A549 (cell line): ENCODE results near the gene SMIM21. TPM values are rescaled to one million over a fixed set of nuclear protein-coding genes. Genes with fewer than 3 reads are reported as not detected.

Experiments used
- ATAC-seq, 2 experiments: fragments of 200-7000 bp in 1 of 2; fragments of >200 bp in 1 of 2; cut with Nextera tagmentation in 1 of 2; cut with Tn5 transposase in 1 of 2; 3 replicates each; pipeline versions ENCODE4 v1.8.0 to v1.9.1; 2018 to 2020; ENCODE audit warnings: mild to moderate bottlenecking in 1 of 2, moderate library complexity in 1 of 2
- CTCF ChIA-PET: fragments of 300-600 bp; sonication (Branson Sonifier 250); formaldehyde crosslinking; extraction: SDS; loops from one replicate; lab custom pipeline; 2021; ENCODE audit warnings: antibody characterized with exemption, inconsistent platforms; lab: Yijun Ruan, JAX
- POLR2A ChIA-PET: fragments of 350-600 bp; formaldehyde crosslinking; extraction: SDS; loops from one replicate; lab custom pipeline; 2021; ENCODE audit warnings: antibody characterized with exemption, inconsistent platforms; lab: Yijun Ruan, JAX
- DNase-seq, 2 experiments: peaks; one replicate each; pipeline versions ENCODE4 v3.0.0 to v3.0.0-alpha.2; 2011 to 2016; ENCODE audit warnings: low read depth in 1 of 2, low spot score in 1 of 2
- FAIRE-seq: peaks from 2 replicates; lab custom pipeline; 2011; peaks lifted over from hg19 to GRCh38; lab: Jason Lieb, UNC
- H3K27ac ChIP-seq, 2 experiments: fragments of >200 bp; sonication (Bioruptor Twin); formaldehyde crosslinking; 3 replicates each; pipeline ENCODE4 v1.5.1; 2016 to 2017
- H3K4me1 ChIP-seq: fragments of >200 bp; sonication (Bioruptor Twin); formaldehyde crosslinking; 3 replicates; pipeline ENCODE4 v1.6.1; 2016
- H3K4me2 ChIP-seq: fragments of >200 bp; sonication (Bioruptor Twin); formaldehyde crosslinking; 3 replicates; pipeline ENCODE4 v1.6.1; 2016
- H3K4me3 ChIP-seq: fragments of >200 bp; sonication (Bioruptor Twin); formaldehyde crosslinking; 3 replicates; pipeline ENCODE4 v1.5.1; 2016
- H3K9me3 ChIP-seq: fragments of >200 bp; sonication (Bioruptor Twin); formaldehyde crosslinking; 3 replicates; pipeline ENCODE4 v1.6.1; 2016
- CEBPB ChIP-seq, 2 experiments: fragments of >200 bp in 1 of 2; sonication (Bioruptor Twin) in 1 of 2; formaldehyde crosslinking in 1 of 2; IDR thresholded peaks; 2 replicates each; pipeline ENCODE4 v1.6.1; 2012 to 2016
- EP300 ChIP-seq, 2 experiments: fragments of >200 bp; sonication (Bioruptor Twin); formaldehyde crosslinking; IDR thresholded peaks; 2 replicates in 1 of 2; 3 replicates in 1 of 2; pipeline ENCODE4 v1.6.1; 2016 to 2017
- ESRRA ChIP-seq: fragments of 150-350 bp; IDR thresholded peaks from 2 replicates; pipeline ENCODE4 v1.6.1; 2014; ENCODE audit warnings: mild to moderate bottlenecking, low read length, borderline replicate concordance
- FOSL2 ChIP-seq, 2 experiments: fragments of 450-650 bp in 1 of 2; fragments of >200 bp in 1 of 2; sonication (Bioruptor Twin) in 1 of 2; formaldehyde crosslinking; IDR thresholded peaks; 2 replicates each; pipeline versions ENCODE4 v1.5.0 to v1.6.1; 2016 to 2020; ENCODE audit warnings: mild to moderate bottlenecking in 1 of 2, moderate library complexity in 1 of 2
- FOXS1 ChIP-seq: fragments of 250-450 bp; sonication (Bioruptor Pico); IDR thresholded peaks from 2 replicates; pipeline ENCODE4 v1.5.0; 2020; ENCODE audit warnings: mild to moderate bottlenecking, moderate library complexity
- GATA3 ChIP-seq: IDR thresholded peaks from 2 replicates; pipeline ENCODE4 v1.6.1; 2012; ENCODE audit warnings: borderline replicate concordance
- HDAC2 ChIP-seq: fragments of 200-600 bp; sonication (generic); IDR thresholded peaks from 2 replicates; pipeline ENCODE4 v1.6.1; 2016
- HOXA7 ChIP-seq: fragments of 250-450 bp; sonication (Bioruptor Pico); IDR thresholded peaks from 2 replicates; pipeline ENCODE4 v1.5.0; 2020; ENCODE audit warnings: mild to moderate bottlenecking, moderate library complexity
- HOXB13 ChIP-seq: fragments of 250-450 bp; sonication (Bioruptor Pico); IDR thresholded peaks from 2 replicates; pipeline ENCODE4 v1.5.0; 2020; ENCODE audit warnings: low read depth, mild to moderate bottlenecking, moderate library complexity
- KDM1A ChIP-seq: fragments of 200-600 bp; sonication (generic); IDR thresholded peaks from 2 replicates; pipeline ENCODE4 v1.6.1; 2016; ENCODE audit warnings: low read depth, mild to moderate bottlenecking
- KDM5A ChIP-seq: fragments of 200-600 bp; sonication (generic); IDR thresholded peaks from 2 replicates; pipeline ENCODE4 v1.6.1; 2016; ENCODE audit warnings: antibody characterized with exemption, mild to moderate bottlenecking
- MAFK ChIP-seq: fragments of 450-650 bp; IDR thresholded peaks from 2 replicates; pipeline ENCODE4 v1.6.1; 2014; ENCODE audit not compliant: partially characterized antibody
- MAZ ChIP-seq: fragments of 150-350 bp; IDR thresholded peaks from 2 replicates; pipeline ENCODE4 v1.6.1; 2014; ENCODE audit warnings: antibody characterized with exemption, low read depth, low read length, borderline replicate concordance
- NFE2L2 ChIP-seq: fragments of 150-350 bp; conservative IDR thresholded peaks from 2 replicates; pipeline ENCODE4 v1.6.1; 2014; ENCODE audit warnings: low read length
- POLR2A ChIP-seq: IDR thresholded peaks from 2 replicates; pipeline ENCODE4 v1.6.1; 2012; ENCODE audit warnings: mild to moderate bottlenecking, low read length
- POLR2AphosphoS2 ChIP-seq: conservative IDR thresholded peaks from 2 replicates; pipeline ENCODE4 v1.6.1; 2012; ENCODE audit warnings: low read length, improper control_type of control experiment, inconsistent platforms
- RARB ChIP-seq: fragments of 250-450 bp; sonication (Bioruptor Pico); IDR thresholded peaks from 2 replicates; pipeline ENCODE4 v1.8.0; 2021; ENCODE audit warnings: mild to moderate bottlenecking, moderate library complexity
- RCOR1 ChIP-seq: fragments of 150-350 bp; IDR thresholded peaks from 2 replicates; pipeline ENCODE4 v1.6.1; 2014; ENCODE audit warnings: antibody characterized with exemption, low read length, low read depth
- TFCP2L1 ChIP-seq: fragments of 250-450 bp; sonication (Bioruptor Pico); IDR thresholded peaks from 2 replicates; pipeline ENCODE4 v1.5.0; 2021; ENCODE audit warnings: mild to moderate bottlenecking
- ZC3H11A ChIP-seq: fragments of 450-650 bp; IDR thresholded peaks from 2 replicates; pipeline ENCODE4 v1.6.1; 2014; ENCODE audit warnings: antibody characterized with exemption, mild to moderate bottlenecking
- ZSCAN20 ChIP-seq: fragments of 250-450 bp; sonication (Bioruptor Pico); IDR thresholded peaks from 2 replicates; pipeline ENCODE4 v1.8.0; 2022; ENCODE audit warnings: mild to moderate bottlenecking, moderate library complexity
- WGBS: methylation state at CpG from one replicate; pipeline ENCODE4 v1.1.6; 2017; ENCODE audit errors: missing lambda C conversion rate; 5-methylcytosine and 5-hydroxymethylcytosine counted together
- polyA plus RNA-seq, 4 experiments: library from polyadenylated mRNA; depleted of rRNA in 3 of 4; stranded (reverse); fragments of >200 nt; fragmentation: RNase III in 1 of 4; extraction: RNeasy Plus Mini Kit Qiagen cat#74134 plus additional on column Dnase treatment in 1 of 4; gene quantifications; 2 replicates in 3 of 4; 3 replicates in 1 of 4; pipeline ENCODE4 v1.2.3, GENCODE V29; 2011 to 2017
- TF ChIP-seq, protein P1 (sequence below): IDR thresholded peaks from 2 replicates; pipeline ENCODE4 v1.6.1; 2012; ENCODE audit warnings: low read depth, borderline replicate concordance
- TF ChIP-seq, protein P2 (sequence below): fragments of >200 bp; sonication (Bioruptor Twin); formaldehyde crosslinking; IDR thresholded peaks from 3 replicates; pipeline ENCODE4 v1.6.1; 2016
- TF ChIP-seq, protein P3 (sequence below): IDR thresholded peaks from 2 replicates; pipeline ENCODE4 v1.6.1; 2012
- TF ChIP-seq, protein P4 (sequence below): fragments of 200-600 bp; sonication (generic); IDR thresholded peaks from 2 replicates; pipeline ENCODE4 v1.6.1; 2016; ENCODE audit warnings: antibody characterized with exemption, mild to moderate bottlenecking, moderate library complexity
- TF ChIP-seq, protein P5 (sequence below): fragments of >200 bp; sonication (Bioruptor Twin); formaldehyde crosslinking; IDR thresholded peaks from 2 replicates; pipeline ENCODE4 v1.6.1; 2016

The SMIM21 gene
- polyA plus RNA-seq, 2 of the 4 experiments (the other 2 are of a cell fraction): not detected

DNA sequence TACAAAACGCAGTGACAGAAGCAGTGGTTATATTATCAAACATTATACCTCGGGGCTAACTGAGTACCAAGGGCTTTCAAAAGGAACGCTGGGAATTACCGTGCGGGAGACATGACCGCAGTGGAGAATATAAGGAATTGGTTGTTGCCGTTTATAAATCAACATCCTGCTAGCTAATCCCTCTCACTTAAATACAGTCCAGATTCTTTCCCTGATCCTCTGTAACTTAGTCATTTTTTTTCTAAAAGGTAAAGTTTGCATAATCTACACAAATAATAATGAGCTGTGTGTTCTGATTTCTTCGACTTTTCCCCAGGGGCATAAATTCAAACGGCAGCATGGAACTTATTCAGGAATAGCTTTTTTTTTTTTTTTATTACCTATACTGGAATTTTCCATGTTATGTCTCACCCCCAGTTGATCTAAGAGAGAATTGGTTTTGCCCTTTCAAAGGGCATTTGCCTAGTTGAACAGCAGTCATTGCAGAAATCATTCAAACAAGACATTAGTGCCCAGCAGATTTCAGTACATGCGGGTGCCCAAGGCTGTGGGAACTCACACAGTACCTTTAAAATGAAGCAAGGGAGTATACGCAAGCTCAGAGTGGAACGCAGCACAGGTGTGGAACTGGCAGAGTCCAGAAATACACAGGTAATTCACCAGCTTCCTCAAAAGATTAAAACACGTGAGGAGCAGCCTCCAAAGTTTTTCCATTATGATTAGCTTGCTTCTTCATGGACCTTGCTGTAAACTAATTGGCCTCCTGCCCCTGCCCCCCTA, 63.9 kb downstream of the SMIM21 start:
- FAIRE-seq (no peak), DNase-seq (no peak), ATAC-seq (no peak)
- CTCF ChIA-PET: interaction anchor here (0.7 kb wide), 1 partner anchor 531 kb away, joined by 3 read pairs; no protein-coding TSS in a partner anchor
- no peaks in the 10 kb centered on the region for H3K9me3 ChIP-seq
- H3K4me3 ChIP-seq: no peak overlapping the region
- no peak overlapping the region for H3K4me2 ChIP-seq
- WGBS: 69% methylated on average over 13 of the region's 13 CpGs
- H3K4me1 ChIP-seq: no peaks in the 10 kb centered on the region
- POLR2A ChIA-PET: no interaction called here
- TF ChIP-seq HDAC2 (no peak), MAZ (no peak), RARB (CRISPR knock-in tag) (no peak), HOXB13 (CRISPR knock-in tag) (no peak), RCOR1 (no peak), GATA3 (no peak), ESRRA (no peak), CEBPB (IDR thresholded peaks at IDR 0.05) (no peak), TFCP2L1 (CRISPR knock-in tag) (no peak), POLR2AphosphoS2 (no peak), FOSL2 (IDR thresholded peaks at IDR 0.05) (no peak), FOSL2 (CRISPR knock-in tag; IDR thresholded peaks at IDR 0.05) (no peak), MAFK (no peak), ZC3H11A (no peak)
- TF ChIP-seq, protein P1, sequence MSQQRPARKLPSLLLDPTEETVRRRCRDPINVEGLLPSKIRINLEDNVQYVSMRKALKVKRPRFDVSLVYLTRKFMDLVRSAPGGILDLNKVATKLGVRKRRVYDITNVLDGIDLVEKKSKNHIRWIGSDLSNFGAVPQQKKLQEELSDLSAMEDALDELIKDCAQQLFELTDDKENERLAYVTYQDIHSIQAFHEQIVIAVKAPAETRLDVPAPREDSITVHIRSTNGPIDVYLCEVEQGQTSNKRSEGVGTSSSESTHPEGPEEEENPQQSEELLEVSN: no peak
- TF ChIP-seq, protein P2, sequence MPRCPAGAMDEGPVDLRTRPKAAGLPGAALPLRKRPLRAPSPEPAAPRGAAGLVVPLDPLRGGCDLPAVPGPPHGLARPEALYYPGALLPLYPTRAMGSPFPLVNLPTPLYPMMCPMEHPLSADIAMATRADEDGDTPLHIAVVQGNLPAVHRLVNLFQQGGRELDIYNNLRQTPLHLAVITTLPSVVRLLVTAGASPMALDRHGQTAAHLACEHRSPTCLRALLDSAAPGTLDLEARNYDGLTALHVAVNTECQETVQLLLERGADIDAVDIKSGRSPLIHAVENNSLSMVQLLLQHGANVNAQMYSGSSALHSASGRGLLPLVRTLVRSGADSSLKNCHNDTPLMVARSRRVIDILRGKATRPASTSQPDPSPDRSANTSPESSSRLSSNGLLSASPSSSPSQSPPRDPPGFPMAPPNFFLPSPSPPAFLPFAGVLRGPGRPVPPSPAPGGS: no peak
- TF ChIP-seq, protein P3, sequence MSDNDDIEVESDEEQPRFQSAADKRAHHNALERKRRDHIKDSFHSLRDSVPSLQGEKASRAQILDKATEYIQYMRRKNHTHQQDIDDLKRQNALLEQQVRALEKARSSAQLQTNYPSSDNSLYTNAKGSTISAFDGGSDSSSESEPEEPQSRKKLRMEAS: no peak
- H3K27ac ChIP-seq: no peak overlapping the region

DNA sequence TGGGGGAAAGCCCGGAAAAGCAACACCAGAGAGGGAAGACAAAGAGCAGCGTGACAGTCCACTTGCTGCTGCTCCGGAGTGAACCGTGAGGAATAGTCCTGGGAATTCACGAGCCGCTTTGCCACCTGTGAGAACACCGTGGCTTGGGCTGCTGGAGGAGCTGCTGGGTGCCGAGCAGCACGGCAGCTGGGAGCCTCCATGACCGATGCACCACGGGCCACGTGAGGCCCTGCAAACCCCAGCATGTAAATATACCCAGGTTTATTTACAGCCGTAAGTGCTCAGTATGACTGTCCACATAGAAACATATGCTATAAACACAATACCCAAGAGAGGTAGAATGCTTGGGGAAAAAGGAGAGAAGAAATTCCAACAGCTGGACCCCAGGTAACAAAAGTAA, 65.1 kb downstream of the SMIM21 start:
- no peak overlapping the region for H3K4me3 ChIP-seq
- ATAC-seq (no peak), DNase-seq (no peak), FAIRE-seq (no peak)
- no peak overlapping the region for H3K4me2 ChIP-seq
- H3K4me1 ChIP-seq: no peaks in the 10 kb centered on the region
- no peaks in the 10 kb centered on the region for H3K9me3 ChIP-seq
- POLR2A ChIA-PET: no interaction called here
- H3K27ac ChIP-seq: no peak overlapping the region
- WGBS: 79% methylated on average over 12 of the region's 13 CpGs
- CTCF ChIA-PET: no interaction called here
- TF ChIP-seq TFCP2L1 (CRISPR knock-in tag) (no peak), CEBPB (IDR thresholded peaks at IDR 0.05) (no peak), KDM1A (no peak), GATA3 (no peak), HOXA7 (no peak), POLR2A (no peak), HDAC2 (no peak), NFE2L2 (no peak), EP300 (IDR thresholded peaks at IDR 0.05) (no peak), KDM5A (no peak), FOXS1 (CRISPR knock-in tag) (no peak), HOXB13 (CRISPR knock-in tag) (no peak), ZSCAN20 (no peak)
- TF ChIP-seq, protein P4, sequence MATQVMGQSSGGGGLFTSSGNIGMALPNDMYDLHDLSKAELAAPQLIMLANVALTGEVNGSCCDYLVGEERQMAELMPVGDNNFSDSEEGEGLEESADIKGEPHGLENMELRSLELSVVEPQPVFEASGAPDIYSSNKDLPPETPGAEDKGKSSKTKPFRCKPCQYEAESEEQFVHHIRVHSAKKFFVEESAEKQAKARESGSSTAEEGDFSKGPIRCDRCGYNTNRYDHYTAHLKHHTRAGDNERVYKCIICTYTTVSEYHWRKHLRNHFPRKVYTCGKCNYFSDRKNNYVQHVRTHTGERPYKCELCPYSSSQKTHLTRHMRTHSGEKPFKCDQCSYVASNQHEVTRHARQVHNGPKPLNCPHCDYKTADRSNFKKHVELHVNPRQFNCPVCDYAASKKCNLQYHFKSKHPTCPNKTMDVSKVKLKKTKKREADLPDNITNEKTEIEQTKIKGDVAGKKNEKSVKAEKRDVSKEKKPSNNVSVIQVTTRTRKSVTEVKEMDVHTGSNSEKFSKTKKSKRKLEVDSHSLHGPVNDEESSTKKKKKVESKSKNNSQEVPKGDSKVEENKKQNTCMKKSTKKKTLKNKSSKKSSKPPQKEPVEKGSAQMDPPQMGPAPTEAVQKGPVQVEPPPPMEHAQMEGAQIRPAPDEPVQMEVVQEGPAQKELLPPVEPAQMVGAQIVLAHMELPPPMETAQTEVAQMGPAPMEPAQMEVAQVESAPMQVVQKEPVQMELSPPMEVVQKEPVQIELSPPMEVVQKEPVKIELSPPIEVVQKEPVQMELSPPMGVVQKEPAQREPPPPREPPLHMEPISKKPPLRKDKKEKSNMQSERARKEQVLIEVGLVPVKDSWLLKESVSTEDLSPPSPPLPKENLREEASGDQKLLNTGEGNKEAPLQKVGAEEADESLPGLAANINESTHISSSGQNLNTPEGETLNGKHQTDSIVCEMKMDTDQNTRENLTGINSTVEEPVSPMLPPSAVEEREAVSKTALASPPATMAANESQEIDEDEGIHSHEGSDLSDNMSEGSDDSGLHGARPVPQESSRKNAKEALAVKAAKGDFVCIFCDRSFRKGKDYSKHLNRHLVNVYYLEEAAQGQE: no peak
- TF ChIP-seq, protein P1: no peak
- TF ChIP-seq, protein P5, sequence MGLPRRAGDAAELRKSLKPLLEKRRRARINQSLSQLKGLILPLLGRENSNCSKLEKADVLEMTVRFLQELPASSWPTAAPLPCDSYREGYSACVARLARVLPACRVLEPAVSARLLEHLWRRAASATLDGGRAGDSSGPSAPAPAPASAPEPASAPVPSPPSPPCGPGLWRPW: no peak
- TF ChIP-seq, protein P2: no peak
